Measurements from ENCODE around the gene ATAD3A. TPM values are rescaled to one million over a fixed set of nuclear protein-coding genes. Genes with fewer than 3 reads are reported as not detected.
"Not testable (repeated sequence)": the region's sequence is repeated elsewhere in the genome, so short reads cannot be mapped to it uniquely, and the experiment has no call there.

The ATAD3A gene
- total RNA-seq, 1 donor from 2014 or later = 21.9 TPM

- H3K9me3 ChIP-seq = no peaks in the 10 kb centered on the region
- no peak for DNase-seq (ENCODE audit: extremely low spot score in 2 of 2)
- H3K36me3 ChIP-seq = peaks cover 0 to 63% of the 10 kb centered on the region in 2 donors
- intact Hi-C loops (cut with DNase I) = no loop called here
- H3K4me1 ChIP-seq = no peaks in the 10 kb centered on the region
- no peaks in the 10 kb centered on the region for H3K27me3 ChIP-seq
- H3K27ac ChIP-seq = no peak overlapping the region
- TF ChIP-seq CTCF (IDR thresholded peaks at IDR 0.05) = no peak
- no peak for TF ChIP-seq POLR2A (IDR thresholded peaks at IDR 0.05)
- no peak for TF ChIP-seq POLR2AphosphoS5 (IDR thresholded peaks at IDR 0.05; ENCODE audit: insufficient read depth in 1 of 2, low read depth in 1 of 2)
- no peak overlapping the region for H3K4me3 ChIP-seq
These were observed 22.1 kb upstream of the ATAD3A start for GRCh38 chr1:1489861-1490260.

- intact Hi-C loops (cut with DNase I) = no loop called here
- H3K27me3 ChIP-seq = no peaks in the 10 kb centered on the region
- H3K9me3 ChIP-seq = no peaks in the 10 kb centered on the region
- H3K27ac ChIP-seq = no peak overlapping the region
- H3K4me3 ChIP-seq = no peak overlapping the region
- peaks cover 0 to 64% of the 10 kb centered on the region in 2 donors for H3K36me3 ChIP-seq
- TF ChIP-seq CTCF (IDR thresholded peaks at IDR 0.05) (no peak), POLR2A (IDR thresholded peaks at IDR 0.05) (no peak), POLR2AphosphoS5 (IDR thresholded peaks at IDR 0.05; ENCODE audit: insufficient read depth in 1 of 2, low read depth in 1 of 2) (no peak)
- DNase-seq (ENCODE audit: extremely low spot score in 2 of 2) = no peak
- no peaks in the 10 kb centered on the region for H3K4me1 ChIP-seq
These were observed 21.2 kb upstream of the ATAD3A start for GRCh38 chr1:1490633-1491230.

- intact Hi-C loops (cut with DNase I) = no loop called here
- H3K4me3 ChIP-seq = no peak overlapping the region
- peaks cover 0 to 60% of the 10 kb centered on the region in 2 donors for H3K36me3 ChIP-seq
These were observed 20.4 kb upstream of the ATAD3A start for GRCh38 chr1:1491601-1492000.

GRCh38 chr1:1494311-1494710, 17.7 kb upstream of the ATAD3A start:
- peaks cover 0 to 43% of the 10 kb centered on the region in 2 donors for H3K36me3 ChIP-seq
- H3K4me3 ChIP-seq, H3K9me3 ChIP-seq: not testable (repeated sequence)

More at GRCh38 chr1:1491601-1492000, 20.4 kb upstream of the ATAD3A start:
- no peak for TF ChIP-seq CTCF (IDR thresholded peaks at IDR 0.05)
- TF ChIP-seq POLR2AphosphoS5 (IDR thresholded peaks at IDR 0.05; ENCODE audit: insufficient read depth in 1 of 2, low read depth in 1 of 2) = no peak
- no peak for TF ChIP-seq POLR2A (IDR thresholded peaks at IDR 0.05)
- Histone ChIP-seq H3K27me3 (no peaks in the 10 kb centered on the region), H3K4me1 (no peaks in the 10 kb centered on the region), H3K27ac (no peak overlapping the region), H3K9me3 (no peaks in the 10 kb centered on the region)
- DNase-seq (ENCODE audit: extremely low spot score in 2 of 2) = no peak

GRCh38 chr1:1495461-1495975, 16.4 kb upstream of the ATAD3A start:
- H3K4me3 ChIP-seq; intact Hi-C loops (cut with DNase I); H3K27ac ChIP-seq; H3K4me1 ChIP-seq; DNase-seq (ENCODE audit: extremely low spot score in 2 of 2); H3K27me3 ChIP-seq; H3K9me3 ChIP-seq: not testable (repeated sequence)
- peaks cover 0 to 36% of the 10 kb centered on the region in 2 donors for H3K36me3 ChIP-seq

More at GRCh38 chr1:1494311-1494710, 17.7 kb upstream of the ATAD3A start:
- H3K27me3 ChIP-seq; DNase-seq (ENCODE audit: extremely low spot score in 2 of 2); intact Hi-C loops (cut with DNase I); H3K4me1 ChIP-seq; H3K27ac ChIP-seq: not testable (repeated sequence)

GRCh38 chr1:1504777-1505365, 7.1 kb upstream of the ATAD3A start:
- peak overlapping the region; percentile 81 for H3K27ac ChIP-seq
- H3K36me3 ChIP-seq; DNase-seq (ENCODE audit: extremely low spot score in 2 of 2); intact Hi-C loops (cut with DNase I); H3K27me3 ChIP-seq; H3K9me3 ChIP-seq: not testable (repeated sequence)
- H3K4me1 ChIP-seq = peaks cover 12% of the 10 kb centered on the region
- TF ChIP-seq CTCF (IDR thresholded peaks at IDR 0.05) (peak; percentile 33 to 61 (median 33)), POLR2AphosphoS5 (IDR thresholded peaks at IDR 0.05; ENCODE audit: insufficient read depth in 1 of 2, low read depth in 1 of 2) (peak; percentile 30)
- peak overlapping the region in 1 of 2 donors; percentile 15 for H3K4me3 ChIP-seq

All from vagina (tissue), 2 donors.